Hepatocyte (in vitro differentiated cells): Measurements from ENCODE around the gene STK32C. TPM values are rescaled to one million over a fixed set of nuclear protein-coding genes. Genes with fewer than 3 reads are reported as not detected.

Experiments
- DNase-seq: peaks from one replicate; pipeline ENCODE4 v3.0.0-alpha.2; 2016; ENCODE audit warnings: low spot score
- H2AFZ ChIP-seq: fragments of 200-600 bp; sonication (generic); 2 replicates; pipeline ENCODE4 v1.6.0; 2016; ENCODE audit warnings: antibody characterized with exemption, mild to moderate bottlenecking
- H3K27ac ChIP-seq: fragments of 200-600 bp; sonication (generic); 2 replicates; pipeline ENCODE4 v1.5.1; 2016; ENCODE audit warnings: mild to moderate bottlenecking
- H3K27me3 ChIP-seq: fragments of 200-600 bp; sonication (generic); 2 replicates; pipeline ENCODE4 v1.6.1; 2016
- H3K36me3 ChIP-seq: fragments of 200-600 bp; sonication (generic); replicated peaks from 2 replicates; pipeline ENCODE4 v1.5.1; 2016; ENCODE audit warnings: low read depth; ENCODE audit not compliant: insufficient read depth
- H3K4me1 ChIP-seq: fragments of 200-600 bp; sonication (generic); 2 replicates; pipeline ENCODE4 v1.5.1; 2016; ENCODE audit warnings: mild to moderate bottlenecking, moderate library complexity; ENCODE audit not compliant: insufficient read depth
- H3K4me2 ChIP-seq: fragments of 200-600 bp; sonication (generic); 2 replicates; pipeline ENCODE4 v1.6.0; 2016
- H3K4me3 ChIP-seq: fragments of 200-600 bp; sonication (generic); 2 replicates; pipeline ENCODE4 v1.5.1; 2016; ENCODE audit warnings: mild to moderate bottlenecking
- H3K79me2 ChIP-seq: fragments of 200-600 bp; sonication (generic); 2 replicates; pipeline ENCODE4 v1.6.0; 2017; ENCODE audit warnings: mild to moderate bottlenecking
- H3K9me2 ChIP-seq: fragments of 200-600 bp; sonication (generic); replicated peaks from 2 replicates; pipeline ENCODE4 v1.6.0; 2017; ENCODE audit warnings: mild to moderate bottlenecking; ENCODE audit not compliant: insufficient read depth
- H3K9me3 ChIP-seq: fragments of 200-600 bp; sonication (generic); 2 replicates; pipeline ENCODE4 v1.5.1; 2016; ENCODE audit warnings: low read depth, mild to moderate bottlenecking
- H4K20me1 ChIP-seq: fragments of 200-600 bp; sonication (generic); 2 replicates; pipeline ENCODE4 v1.6.0; 2016; ENCODE audit warnings: mild to moderate bottlenecking; ENCODE audit not compliant: insufficient read depth, poor library complexity, severe bottlenecking
- EZH2 ChIP-seq: fragments of 200-600 bp; sonication (generic); IDR thresholded peaks from 2 replicates; pipeline ENCODE4 v1.6.1; 2016; ENCODE audit warnings: antibody characterized with exemption, mild to moderate bottlenecking, borderline replicate concordance
- EZH2phosphoT487 ChIP-seq: fragments of 200-600 bp; sonication (generic); IDR thresholded peaks from one replicate; pipeline ENCODE4 v1.6.1; 2018; ENCODE audit warnings: antibody characterized with exemption, mild to moderate bottlenecking, low read depth, moderate library complexity; ENCODE audit not compliant: unreplicated experiment, severe bottlenecking
- WGBS: methylation state at CpG from one replicate; pipeline ENCODE4 v1.1.6; 2016; ENCODE audit warnings: low lambda C conversion rate; ENCODE audit errors: missing lambda C conversion rate; 5-methylcytosine and 5-hydroxymethylcytosine counted together
- polyA plus RNA-seq: library from polyadenylated mRNA; unstranded; fragments of >200 nt; fragmentation: Nextera tagmentation; extraction: Ambion mirVana; gene quantifications from 2 replicates; pipeline ENCODE4 v1.2.1, GENCODE V29; 2016
- total RNA-seq: library from RNA; depleted of rRNA; stranded (reverse); fragments of >200 nt; gene quantifications from 2 replicates; pipeline ENCODE4 v1.2.3, GENCODE V29; 2014
- TF ChIP-seq, protein P1 (sequence below): fragments of 200-600 bp; sonication (generic); IDR thresholded peaks from 2 replicates; pipeline ENCODE4 v1.5.1; 2016; ENCODE audit warnings: antibody characterized with exemption, mild to moderate bottlenecking; ENCODE audit not compliant: poor library complexity

The STK32C gene
- total and polyA plus RNA-seq, 2 experiments from 2014 or later, result 7.9 to 12.2 TPM

DNA sequence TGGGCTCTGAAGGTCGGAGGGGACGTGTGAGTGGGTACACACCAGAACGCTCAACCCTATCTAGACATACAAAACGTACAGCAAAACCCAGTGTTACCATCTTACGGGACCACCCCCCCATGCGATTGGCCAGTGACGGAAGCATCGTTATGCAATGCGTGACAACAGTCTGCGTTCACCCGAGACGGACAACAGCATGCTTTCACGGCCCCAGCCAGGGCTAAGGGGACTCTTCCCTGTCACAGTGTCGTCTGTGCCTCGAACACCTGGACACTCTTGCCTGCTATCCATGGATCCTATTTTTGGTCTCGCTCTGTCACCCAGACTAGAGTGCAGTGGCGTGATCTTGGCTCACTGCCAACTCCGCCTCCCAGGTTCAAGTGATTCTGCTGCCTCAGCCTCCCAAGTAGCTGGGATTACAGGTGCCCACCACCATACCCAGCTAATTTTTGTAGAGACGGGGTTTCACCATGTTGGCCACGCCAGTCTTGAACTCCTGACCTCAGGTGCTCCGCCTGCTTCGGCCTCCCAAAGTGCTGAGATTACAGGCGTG lies 97.7 kb downstream of the STK32C start:
- 90% methylated on average over 23 of the region's 23 CpGs for WGBS
- TF ChIP-seq EZH2phosphoT487, result no peak
- TF ChIP-seq, protein P1, sequence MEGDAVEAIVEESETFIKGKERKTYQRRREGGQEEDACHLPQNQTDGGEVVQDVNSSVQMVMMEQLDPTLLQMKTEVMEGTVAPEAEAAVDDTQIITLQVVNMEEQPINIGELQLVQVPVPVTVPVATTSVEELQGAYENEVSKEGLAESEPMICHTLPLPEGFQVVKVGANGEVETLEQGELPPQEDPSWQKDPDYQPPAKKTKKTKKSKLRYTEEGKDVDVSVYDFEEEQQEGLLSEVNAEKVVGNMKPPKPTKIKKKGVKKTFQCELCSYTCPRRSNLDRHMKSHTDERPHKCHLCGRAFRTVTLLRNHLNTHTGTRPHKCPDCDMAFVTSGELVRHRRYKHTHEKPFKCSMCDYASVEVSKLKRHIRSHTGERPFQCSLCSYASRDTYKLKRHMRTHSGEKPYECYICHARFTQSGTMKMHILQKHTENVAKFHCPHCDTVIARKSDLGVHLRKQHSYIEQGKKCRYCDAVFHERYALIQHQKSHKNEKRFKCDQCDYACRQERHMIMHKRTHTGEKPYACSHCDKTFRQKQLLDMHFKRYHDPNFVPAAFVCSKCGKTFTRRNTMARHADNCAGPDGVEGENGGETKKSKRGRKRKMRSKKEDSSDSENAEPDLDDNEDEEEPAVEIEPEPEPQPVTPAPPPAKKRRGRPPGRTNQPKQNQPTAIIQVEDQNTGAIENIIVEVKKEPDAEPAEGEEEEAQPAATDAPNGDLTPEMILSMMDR, result no peak
- TF ChIP-seq EZH2, result no peak
- no peaks in the 10 kb centered on the region for H4K20me1 ChIP-seq
- DNase-seq, result no peak
- H3K4me1 ChIP-seq, result no peaks in the 10 kb centered on the region
- H3K9me3 ChIP-seq, result no peaks in the 10 kb centered on the region
- no peaks in the 10 kb centered on the region for H3K36me3 ChIP-seq
- H3K27ac ChIP-seq, result no peak overlapping the region
- H3K79me2 ChIP-seq, result no peaks in the 10 kb centered on the region
- H3K4me3 ChIP-seq, result no peak overlapping the region
- H3K27me3 ChIP-seq, result no peaks in the 10 kb centered on the region
- no peaks in the 10 kb centered on the region for H3K9me2 ChIP-seq
- no peak overlapping the region for H2AFZ ChIP-seq
- H3K4me2 ChIP-seq, result no peak overlapping the region

DNA sequence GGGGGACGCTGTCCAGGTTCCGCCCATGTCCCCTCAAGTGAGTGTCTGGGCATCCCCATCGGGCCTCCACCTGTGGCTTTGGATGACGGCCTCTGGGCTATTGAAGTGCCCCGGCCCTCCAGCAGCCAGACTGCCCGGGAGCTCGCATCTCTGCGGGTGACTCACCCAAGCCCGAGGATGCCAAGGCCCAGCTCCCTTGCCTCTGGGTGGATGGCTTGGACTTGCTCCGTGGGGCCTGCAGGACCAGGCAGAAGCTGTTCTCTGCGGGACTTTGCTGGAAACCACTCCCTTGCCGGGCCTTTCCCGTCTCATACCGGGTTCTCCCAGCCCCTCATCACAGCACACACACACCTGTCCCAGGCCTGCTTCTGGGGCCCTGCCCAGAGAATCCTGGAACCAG lies 98.6 kb downstream of the STK32C start:
- no peaks in the 10 kb centered on the region for H3K79me2 ChIP-seq
- no peak overlapping the region for H2AFZ ChIP-seq
- H3K4me1 ChIP-seq, result no peaks in the 10 kb centered on the region
- H3K4me2 ChIP-seq, result no peak overlapping the region
- H3K36me3 ChIP-seq, result no peaks in the 10 kb centered on the region
- H3K27me3 ChIP-seq, result no peaks in the 10 kb centered on the region
- 95% methylated on average over 14 of the region's 14 CpGs for WGBS
- no peaks in the 10 kb centered on the region for H3K9me2 ChIP-seq
- no peaks in the 10 kb centered on the region for H3K9me3 ChIP-seq
- DNase-seq, result no peak
- no peak overlapping the region for H3K27ac ChIP-seq
- H3K4me3 ChIP-seq, result no peak overlapping the region
- H4K20me1 ChIP-seq, result no peaks in the 10 kb centered on the region
- TF ChIP-seq, protein P1, result no peak
- TF ChIP-seq EZH2phosphoT487, result no peak
- TF ChIP-seq EZH2, result no peak

DNA sequence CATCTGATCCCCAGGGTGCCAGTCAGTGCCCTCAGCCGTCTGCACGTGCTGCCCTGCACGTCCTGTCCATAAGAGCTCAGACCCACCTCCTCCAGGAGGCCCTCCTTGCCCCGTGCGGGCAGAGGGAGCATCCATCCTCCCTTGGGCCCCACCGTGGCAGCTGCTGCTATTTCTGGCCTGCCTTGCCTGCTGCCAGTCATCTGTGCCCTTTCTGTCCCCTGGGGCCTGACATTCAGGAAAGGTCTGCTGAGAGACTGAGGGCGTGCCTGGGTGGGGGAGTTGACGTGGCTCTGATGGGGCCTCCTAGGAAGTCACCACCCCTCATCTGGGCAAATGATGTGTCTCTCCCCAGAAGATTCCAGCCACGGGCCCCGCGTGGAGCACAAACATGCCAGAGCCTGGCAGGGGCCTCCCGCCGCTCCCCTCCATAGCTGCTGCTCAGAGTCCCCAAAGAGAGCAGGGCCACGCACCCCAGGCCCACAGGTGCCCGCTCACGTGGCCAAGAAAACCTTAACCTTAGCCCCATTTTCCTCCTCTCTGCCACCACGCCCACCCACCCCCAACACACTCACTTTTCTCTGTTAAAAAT lies 99.2 kb downstream of the STK32C start:
- TF ChIP-seq, protein P1, result no peak
- TF ChIP-seq EZH2phosphoT487, result no peak
- no peak for TF ChIP-seq EZH2
- H3K36me3 ChIP-seq, result no peaks in the 10 kb centered on the region
- DNase-seq, result no peak
- H2AFZ ChIP-seq, result no peak overlapping the region
- H4K20me1 ChIP-seq, result no peaks in the 10 kb centered on the region
- no peaks in the 10 kb centered on the region for H3K9me3 ChIP-seq
- 84% methylated on average over 17 of the region's 17 CpGs for WGBS
- no peak overlapping the region for H3K4me3 ChIP-seq
- no peaks in the 10 kb centered on the region for H3K9me2 ChIP-seq
- H3K4me2 ChIP-seq, result no peak overlapping the region
- H3K79me2 ChIP-seq, result no peaks in the 10 kb centered on the region
- no peaks in the 10 kb centered on the region for H3K27me3 ChIP-seq
- no peak overlapping the region for H3K27ac ChIP-seq
- no peaks in the 10 kb centered on the region for H3K4me1 ChIP-seq
